H9 (cell line): ENCODE measurements around the gene TEX2. TPM values are rescaled to one million over a fixed set of nuclear protein-coding genes. Genes with fewer than 3 reads are reported as not detected.

ENCODE experiments used
- DNase-seq: peaks from one replicate; pipeline ENCODE4 v3.0.0-alpha.2; 2017
- H2AFZ ChIP-seq: one replicate; pipeline ENCODE4 v1.6.1; 2013; ENCODE audit warnings: mild to moderate bottlenecking, low read length, control low read depth, moderate library complexity
- H2AK5ac ChIP-seq: 2 replicates; pipeline ENCODE4 v1.6.1; 2013; ENCODE audit warnings: low read length, control low read depth, mixed read lengths; ENCODE audit not compliant: insufficient read length
- H2BK120ac ChIP-seq: one replicate; pipeline ENCODE4 v1.6.1; 2013; ENCODE audit warnings: low read depth, mild to moderate bottlenecking, low read length, control low read depth, inconsistent platforms; ENCODE audit not compliant: poor library complexity, severe bottlenecking
- H2BK12ac ChIP-seq: 2 replicates; pipeline ENCODE4 v1.6.1; 2013; ENCODE audit warnings: low read length, control low read depth, mixed read lengths, low read depth; ENCODE audit not compliant: insufficient read length
- H2BK15ac ChIP-seq: 2 replicates; pipeline ENCODE4 v1.6.1; 2013; ENCODE audit warnings: low read depth, low read length, control low read depth
- H2BK20ac ChIP-seq: one replicate; pipeline ENCODE4 v1.6.1; 2013; ENCODE audit warnings: low read depth, mild to moderate bottlenecking, low read length, control low read depth, inconsistent platforms; ENCODE audit not compliant: poor library complexity, severe bottlenecking
- H2BK5ac ChIP-seq: 2 replicates; pipeline ENCODE4 v1.6.1; 2013; ENCODE audit warnings: low read length, control low read depth, mixed read lengths; ENCODE audit not compliant: insufficient read length
- H3K14ac ChIP-seq: 2 replicates; pipeline ENCODE4 v1.6.1; 2013; ENCODE audit warnings: low read length, control low read depth; ENCODE audit not compliant: insufficient read depth
- H3K18ac ChIP-seq: 2 replicates; pipeline ENCODE4 v1.6.1; 2013; ENCODE audit warnings: low read depth, mild to moderate bottlenecking, mixed read lengths, low read length, control low read depth; ENCODE audit not compliant: insufficient read length
- H3K23ac ChIP-seq: 2 replicates; pipeline ENCODE4 v1.6.1; 2013; ENCODE audit warnings: low read length, control low read depth, mixed read lengths, low read depth; ENCODE audit not compliant: insufficient read length
- H3K23me2 ChIP-seq: 2 replicates; pipeline ENCODE4 v1.6.1; 2013; ENCODE audit warnings: low read depth, mild to moderate bottlenecking, mixed read lengths, low read length, control low read depth; ENCODE audit not compliant: insufficient read length, poor library complexity, severe bottlenecking
- H3K27ac ChIP-seq: 2 replicates; pipeline ENCODE4 v1.5.1; 2013; ENCODE audit warnings: low read length, control low read depth, mixed read lengths, low read depth; ENCODE audit not compliant: insufficient read length
- H3K27me3 ChIP-seq: 2 replicates; pipeline ENCODE4 v1.6.1; 2013; ENCODE audit warnings: low read length, control low read depth, inconsistent platforms; ENCODE audit not compliant: insufficient read depth
- H3K4ac ChIP-seq: 2 replicates; pipeline ENCODE4 v1.6.1; 2013; ENCODE audit warnings: low read depth, mild to moderate bottlenecking, control low read depth, inconsistent platforms, low read length, moderate library complexity
- H3K4me1 ChIP-seq: 2 replicates; pipeline ENCODE4 v1.6.1; 2013; ENCODE audit warnings: low read length, control low read depth, inconsistent platforms; ENCODE audit not compliant: insufficient read depth
- H3K4me2 ChIP-seq: 2 replicates; pipeline ENCODE4 v1.6.1; 2013; ENCODE audit warnings: low read length, control low read depth, mixed read lengths; ENCODE audit not compliant: insufficient read length, insufficient read depth
- H3K56ac ChIP-seq: 2 replicates; pipeline ENCODE4 v1.6.1; 2013; ENCODE audit warnings: low read depth, mild to moderate bottlenecking, mixed read lengths, low read length, control low read depth; ENCODE audit not compliant: insufficient read length
- H3K79me1 ChIP-seq: 2 replicates; pipeline ENCODE4 v1.6.1; 2013; ENCODE audit warnings: low read depth, mild to moderate bottlenecking, moderate library complexity, low read length, control low read depth, inconsistent platforms; ENCODE audit not compliant: insufficient read depth, poor library complexity, severe bottlenecking
- H3K79me2 ChIP-seq: 2 replicates; pipeline ENCODE4 v1.6.1; 2013; ENCODE audit warnings: low read length, control low read depth, inconsistent platforms; ENCODE audit not compliant: insufficient read depth
- H3K9ac ChIP-seq: 2 replicates; pipeline ENCODE4 v1.6.1; 2013; ENCODE audit warnings: low read length, control low read depth, mixed read lengths; ENCODE audit not compliant: insufficient read length; ENCODE audit errors: extremely low read depth
- H3K9me3 ChIP-seq: one replicate; pipeline ENCODE4 v1.6.1; 2013; ENCODE audit warnings: low read depth, low read length, inconsistent platforms; ENCODE audit not compliant: control insufficient read depth
- H3T11ph ChIP-seq: one replicate; pipeline ENCODE4 v1.6.1; 2013; ENCODE audit warnings: mild to moderate bottlenecking, low read length, control low read depth, inconsistent platforms
- H4K20me1 ChIP-seq: one replicate; pipeline ENCODE4 v1.6.1; 2013; ENCODE audit not compliant: control insufficient read depth, insufficient read length, insufficient read depth
- H4K5ac ChIP-seq: 2 replicates; pipeline ENCODE4 v1.6.1; 2013; ENCODE audit warnings: low read depth, mild to moderate bottlenecking, mixed read lengths, low read length, control low read depth; ENCODE audit not compliant: insufficient read length
- H4K8ac ChIP-seq: replicated peaks from 2 replicates; pipeline ENCODE4 v1.6.1; 2013; ENCODE audit warnings: low read length, control low read depth, mixed read lengths, low read depth; ENCODE audit not compliant: insufficient read length
- H4K91ac ChIP-seq: 2 replicates; pipeline ENCODE4 v1.6.1; 2013; ENCODE audit warnings: low read depth, mild to moderate bottlenecking, moderate library complexity, mixed read lengths, low read length, control low read depth; ENCODE audit not compliant: insufficient read length
- H3K27ac Mint-ChIP-seq, 3 experiments: 2 replicates in 2 of 3; 3 replicates in 1 of 3; pipeline ENCODE4 v1.8.0; 2020 to 2021; ENCODE audit warnings: mixed read lengths in 3 of 3, mild to moderate bottlenecking in 1 of 3, moderate library complexity in 1 of 3
- H3K27me3 Mint-ChIP-seq: 2 replicates; pipeline ENCODE4 v1.8.0; 2021; ENCODE audit warnings: low read depth, mild to moderate bottlenecking, moderate library complexity, mixed read lengths
- H3K36me3 Mint-ChIP-seq, 3 experiments: 2 replicates in 2 of 3; 3 replicates in 1 of 3; pipeline ENCODE4 v1.8.0; 2020 to 2021; ENCODE audit warnings: low read depth in 3 of 3, mixed read lengths in 3 of 3; ENCODE audit not compliant: insufficient read depth in 1 of 3
- H3K4me1 Mint-ChIP-seq, 2 experiments: 2 replicates each; pipeline ENCODE4 v1.8.0; 2020; ENCODE audit warnings: mixed read lengths in 2 of 2
- H3K4me3 Mint-ChIP-seq, 2 experiments: 2 replicates in 1 of 2; 3 replicates in 1 of 2; pipeline ENCODE4 v1.8.0; 2020 to 2021; ENCODE audit warnings: mild to moderate bottlenecking in 2 of 2, mixed read lengths in 2 of 2, moderate library complexity in 1 of 2
- H3K9me3 Mint-ChIP-seq, 2 experiments: 2 replicates in 1 of 2; 3 replicates in 1 of 2; pipeline ENCODE4 v1.8.0; 2020; ENCODE audit warnings: mild to moderate bottlenecking in 2 of 2, mixed read lengths in 2 of 2, moderate library complexity in 1 of 2
- WGBS: extraction: QIAGEN DNeasy Blood & Tissue Kit; methylation state at CpG from one replicate; pipeline ENCODE4 v1.1.7; 2013; ENCODE audit warnings: missing lambda C conversion rate, low lambda C conversion rate, mixed read lengths; ENCODE audit not compliant: insufficient read length; ENCODE audit errors: extremely low coverage; 5-methylcytosine and 5-hydroxymethylcytosine counted together
- total RNA-seq: library from RNA; stranded (reverse); gene quantifications from 2 replicates; pipeline ENCODE4 v1.2.1, GENCODE V29; 2021
- TF ChIP-seq, protein P1 (sequence below): fragments of 200-600 bp; sonication (generic); conservative IDR thresholded peaks from 3 replicates; pipeline ENCODE4 v1.8.0; 2021; ENCODE audit warnings: antibody characterized with exemption, mild to moderate bottlenecking

Gene TEX2
- total RNA-seq, 1 experiment from 2014 or later: 12.2 TPM

- H3K14ac ChIP-seq: no peak overlapping the region
- H3K27ac ChIP-seq: no peak overlapping the region
- H3T11ph ChIP-seq: no peak overlapping the region
- H3K23ac ChIP-seq: no peak overlapping the region
- H3K4me1 ChIP-seq: 0 out of 2 replicates have a peak, but pooled peaks cover 3% of the 10 kb centered on the region
- H3K56ac ChIP-seq: no peak overlapping the region
- no peak overlapping the region for H2AK5ac ChIP-seq
- H2BK12ac ChIP-seq: no peak overlapping the region
- H4K20me1 ChIP-seq: no peaks in the 10 kb centered on the region
- H3K4me3 Mint-ChIP-seq: peak overlapping the region; percentile 71 to 86
- H3K4me2 ChIP-seq: peak overlapping the region; percentile 65
- H4K5ac ChIP-seq: no peak overlapping the region
- peaks cover 33% of the 10 kb centered on the region for H3K27me3 Mint-ChIP-seq
- H2BK120ac ChIP-seq: no peak overlapping the region
- peaks cover 8 to 10% of the 10 kb centered on the region in 2 experiments for H3K4me1 Mint-ChIP-seq
- H3K79me1 ChIP-seq: no peaks in the 10 kb centered on the region
- no CpG with 5 or more reads among the region's 15 CpGs for WGBS
- no peak overlapping the region for H2AFZ ChIP-seq
- H3K79me2 ChIP-seq: no peaks in the 10 kb centered on the region
- TF ChIP-seq, protein P1, sequence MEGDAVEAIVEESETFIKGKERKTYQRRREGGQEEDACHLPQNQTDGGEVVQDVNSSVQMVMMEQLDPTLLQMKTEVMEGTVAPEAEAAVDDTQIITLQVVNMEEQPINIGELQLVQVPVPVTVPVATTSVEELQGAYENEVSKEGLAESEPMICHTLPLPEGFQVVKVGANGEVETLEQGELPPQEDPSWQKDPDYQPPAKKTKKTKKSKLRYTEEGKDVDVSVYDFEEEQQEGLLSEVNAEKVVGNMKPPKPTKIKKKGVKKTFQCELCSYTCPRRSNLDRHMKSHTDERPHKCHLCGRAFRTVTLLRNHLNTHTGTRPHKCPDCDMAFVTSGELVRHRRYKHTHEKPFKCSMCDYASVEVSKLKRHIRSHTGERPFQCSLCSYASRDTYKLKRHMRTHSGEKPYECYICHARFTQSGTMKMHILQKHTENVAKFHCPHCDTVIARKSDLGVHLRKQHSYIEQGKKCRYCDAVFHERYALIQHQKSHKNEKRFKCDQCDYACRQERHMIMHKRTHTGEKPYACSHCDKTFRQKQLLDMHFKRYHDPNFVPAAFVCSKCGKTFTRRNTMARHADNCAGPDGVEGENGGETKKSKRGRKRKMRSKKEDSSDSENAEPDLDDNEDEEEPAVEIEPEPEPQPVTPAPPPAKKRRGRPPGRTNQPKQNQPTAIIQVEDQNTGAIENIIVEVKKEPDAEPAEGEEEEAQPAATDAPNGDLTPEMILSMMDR: no peak
- no peak overlapping the region for H3K27ac Mint-ChIP-seq
- no peaks in the 10 kb centered on the region for H3K9me3 ChIP-seq
- H3K27me3 ChIP-seq: no peaks in the 10 kb centered on the region; the same call in 1 of the 2 replicates
- H2BK5ac ChIP-seq: no peak overlapping the region
- H2BK20ac ChIP-seq: no peak overlapping the region
- DNase-seq: peak; percentile 39
- H3K9me3 Mint-ChIP-seq: no peaks in the 10 kb centered on the region
- H4K91ac ChIP-seq: no peak overlapping the region
- no peak overlapping the region for H4K8ac ChIP-seq
- H3K36me3 Mint-ChIP-seq: no peaks in the 10 kb centered on the region
- H3K18ac ChIP-seq: no peak overlapping the region
- peak overlapping the region; percentile 52 for H3K9ac ChIP-seq
- H3K4ac ChIP-seq: no peak overlapping the region
- H3K23me2 ChIP-seq: no peaks in the 10 kb centered on the region
- no peak overlapping the region for H2BK15ac ChIP-seq
These were observed 134.1 kb downstream of the TEX2 start for GRCh38 chr17:64128787-64129514.
